Thymus (tissue), 11 donors: ENCODE data around the gene TEKT2. TPM values are rescaled to one million over a fixed set of nuclear protein-coding genes. Genes with fewer than 3 reads are reported as not detected.

Experiments
- DNase-seq, 9 donors: peaks; one replicate each; pipeline ENCODE4 v3.0.0-alpha.2; 2013; ENCODE audit warnings: low spot score in 9 of 9, low read depth in 6 of 9, missing footprints in 1 of 9
- H3K27ac ChIP-seq, 2 donors: one replicate each; pipeline ENCODE4 v1.5.1; 2013; ENCODE audit warnings: control low read depth in 1 of 2, low read depth in 1 of 2, low read length in 1 of 2, mild to moderate bottlenecking in 1 of 2, moderate library complexity in 1 of 2
- H3K27me3 ChIP-seq, 2 donors: one replicate each; pipeline ENCODE4 v1.5.1; 2013; ENCODE audit warnings: low read length in 1 of 2; ENCODE audit not compliant: control insufficient read depth in 2 of 2, insufficient read depth in 1 of 2
- H3K36me3 ChIP-seq, 2 donors: one replicate each; pipeline ENCODE4 v1.5.1; 2013; ENCODE audit warnings: low read length in 1 of 2, mild to moderate bottlenecking in 1 of 2, moderate library complexity in 1 of 2; ENCODE audit not compliant: control insufficient read depth in 2 of 2, insufficient read depth in 2 of 2
- H3K4me1 ChIP-seq, 2 donors: one replicate each; pipeline ENCODE4 v1.5.1; 2013; ENCODE audit warnings: low read length in 2 of 2; ENCODE audit not compliant: control insufficient read depth in 2 of 2, insufficient read depth in 2 of 2
- H3K4me3 ChIP-seq, 2 donors: one replicate each; pipeline ENCODE4 v1.5.1; 2013; ENCODE audit warnings: low read length in 2 of 2, control low read depth in 1 of 2, mild to moderate bottlenecking in 1 of 2
- H3K9me3 ChIP-seq, 2 donors: one replicate each; pipeline ENCODE4 v1.5.1; 2013; ENCODE audit warnings: low read length in 1 of 2, mild to moderate bottlenecking in 1 of 2; ENCODE audit not compliant: control insufficient read depth in 2 of 2, insufficient read depth in 1 of 2
- WGBS: extraction: QIAGEN DNeasy Blood & Tissue Kit; methylation state at CpG from one replicate; pipeline ENCODE4 v1.1.7; 2013; 5-methylcytosine and 5-hydroxymethylcytosine counted together
- polyA plus RNA-seq: library from polyadenylated mRNA; stranded (reverse); fragments of 200-250 nt; gene quantifications from one replicate; pipeline ENCODE4 v1.2.3, GENCODE V29; 2013
- total RNA-seq: library from RNA; stranded (reverse); fragments of 120-200 nt; gene quantifications from one replicate; pipeline ENCODE4 v1.2.4, GENCODE V29; 2013
- donor health status: healthy.

Gene TEKT2
- total and polyA plus RNA-seq, 2 donors = 1.5 to 1.8 TPM

DNA sequence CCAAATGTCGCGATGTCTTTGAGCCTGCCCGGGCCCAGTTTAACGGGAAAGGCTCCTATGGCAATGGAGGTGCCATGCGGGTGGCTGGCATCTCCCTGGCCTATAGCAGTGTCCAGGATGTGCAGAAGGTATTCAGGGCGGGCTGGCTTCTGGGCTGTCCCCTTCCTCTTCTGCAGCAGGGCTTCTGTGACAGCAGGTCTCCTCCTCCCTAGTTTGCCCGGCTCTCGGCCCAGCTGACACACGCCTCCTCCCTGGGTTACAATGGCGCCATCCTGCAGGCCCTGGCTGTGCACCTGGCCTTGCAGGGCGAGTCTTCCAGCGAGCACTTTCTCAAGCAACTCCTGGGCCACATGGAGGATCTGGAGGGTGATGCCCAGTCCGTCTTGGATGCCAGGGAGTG lies 7.8 kb downstream of the TEKT2 start:
- H3K4me1 ChIP-seq = peaks cover 11 to 18% of the 10 kb centered on the region in 2 donors
- H3K27ac ChIP-seq = no peak overlapping the region
- DNase-seq = no peak
- WGBS = 97% methylated on average over 13 of the region's 13 CpGs
- no peaks in the 10 kb centered on the region for H3K27me3 ChIP-seq
- H3K4me3 ChIP-seq = no peak overlapping the region
- no peaks in the 10 kb centered on the region for H3K9me3 ChIP-seq
- H3K36me3 ChIP-seq = peaks cover 48 to 51% of the 10 kb centered on the region in 2 donors

DNA sequence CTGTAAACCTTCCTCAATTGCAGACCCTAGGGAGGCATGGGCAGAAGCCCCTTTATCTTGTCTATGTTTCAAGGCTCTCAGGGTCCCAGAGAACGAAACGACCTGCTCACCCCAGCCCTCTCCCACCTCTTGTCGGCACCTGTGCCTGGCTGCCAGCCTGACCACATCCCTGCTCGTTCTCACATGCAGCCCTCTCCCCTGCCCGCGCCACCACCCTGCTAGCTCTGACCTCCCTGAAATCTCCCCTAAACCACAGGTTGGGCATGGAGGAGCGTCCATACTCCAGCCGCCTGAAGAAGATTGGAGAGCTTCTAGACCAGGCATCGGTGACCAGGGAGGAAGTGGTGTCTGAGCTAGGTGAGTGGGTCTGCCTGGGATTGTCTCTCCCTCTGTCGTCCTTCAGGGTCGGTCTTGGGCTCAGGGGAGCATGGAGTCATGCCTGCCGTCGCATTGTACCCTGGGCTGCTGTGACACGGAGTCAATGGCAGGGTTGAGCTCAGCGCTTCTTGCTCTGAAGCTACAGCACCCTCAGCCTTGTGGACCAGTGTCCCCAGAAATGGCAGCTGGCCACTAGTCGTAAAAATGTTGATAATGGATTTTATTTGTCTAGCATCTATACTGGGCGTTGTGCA lies 8.4 kb downstream of the TEKT2 start:
- peaks cover 11 to 18% of the 10 kb centered on the region in 2 donors for H3K4me1 ChIP-seq
- H3K9me3 ChIP-seq = no peaks in the 10 kb centered on the region
- WGBS = 99% methylated on average over 17 of the region's 17 CpGs
- H3K27me3 ChIP-seq = no peaks in the 10 kb centered on the region
- DNase-seq = no peak
- no peak overlapping the region for H3K27ac ChIP-seq
- no peak overlapping the region for H3K4me3 ChIP-seq
- peaks cover 48 to 51% of the 10 kb centered on the region in 2 donors for H3K36me3 ChIP-seq

DNA sequence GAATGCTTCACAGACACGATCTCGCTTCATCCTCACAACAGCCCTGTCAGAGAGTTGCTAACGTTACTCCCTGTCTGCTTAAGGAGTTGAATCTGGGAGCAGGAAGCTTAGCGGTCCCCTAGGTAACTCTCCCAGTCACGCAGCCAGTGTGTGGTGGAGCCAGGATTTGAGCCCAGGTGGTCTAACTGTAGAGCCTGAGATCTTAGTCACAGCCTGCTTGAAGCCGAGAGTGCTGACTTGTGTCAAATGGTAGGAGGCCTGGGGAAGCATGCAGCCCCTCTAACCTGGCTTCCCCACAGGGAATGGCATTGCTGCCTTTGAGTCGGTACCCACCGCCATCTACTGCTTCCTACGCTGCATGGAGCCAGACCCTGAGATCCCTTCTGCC lies 8.9 kb downstream of the TEKT2 start:
- H3K4me3 ChIP-seq = no peak overlapping the region
- no peaks in the 10 kb centered on the region for H3K9me3 ChIP-seq
- 98% methylated on average over 9 of the region's 9 CpGs for WGBS
- H3K4me1 ChIP-seq = peaks cover 11 to 18% of the 10 kb centered on the region in 2 donors
- H3K27me3 ChIP-seq = no peaks in the 10 kb centered on the region
- DNase-seq = no peak
- peaks cover 48 to 51% of the 10 kb centered on the region in 2 donors for H3K36me3 ChIP-seq
- no peak overlapping the region for H3K27ac ChIP-seq

DNA sequence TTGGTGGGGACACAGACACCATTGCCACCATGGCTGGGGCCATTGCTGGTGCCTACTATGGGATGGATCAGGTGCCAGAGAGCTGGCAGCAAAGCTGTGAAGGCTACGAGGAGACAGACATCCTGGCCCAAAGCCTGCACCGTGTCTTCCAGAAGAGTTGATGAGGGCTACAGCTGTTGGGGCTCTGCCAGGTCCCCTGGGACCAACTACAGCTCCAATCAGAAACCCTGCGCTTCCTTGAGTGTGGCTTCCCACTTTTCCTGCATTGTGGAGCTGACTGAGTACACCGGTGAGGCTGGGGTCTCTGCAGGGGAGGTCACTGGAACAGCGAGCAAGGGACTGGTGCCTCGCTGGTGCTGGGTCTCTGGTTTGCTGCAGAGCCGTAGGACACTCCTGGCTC lies 9.3 kb downstream of the TEKT2 start:
- peaks cover 10 to 16% of the 10 kb centered on the region in 2 donors for H3K4me1 ChIP-seq
- H3K27ac ChIP-seq = no peak overlapping the region
- peaks cover 48 to 51% of the 10 kb centered on the region in 2 donors for H3K36me3 ChIP-seq
- no peak overlapping the region for H3K4me3 ChIP-seq
- 97% methylated on average over 7 of the region's 7 CpGs for WGBS
- H3K9me3 ChIP-seq = no peaks in the 10 kb centered on the region
- no peak for DNase-seq
- no peaks in the 10 kb centered on the region for H3K27me3 ChIP-seq

DNA sequence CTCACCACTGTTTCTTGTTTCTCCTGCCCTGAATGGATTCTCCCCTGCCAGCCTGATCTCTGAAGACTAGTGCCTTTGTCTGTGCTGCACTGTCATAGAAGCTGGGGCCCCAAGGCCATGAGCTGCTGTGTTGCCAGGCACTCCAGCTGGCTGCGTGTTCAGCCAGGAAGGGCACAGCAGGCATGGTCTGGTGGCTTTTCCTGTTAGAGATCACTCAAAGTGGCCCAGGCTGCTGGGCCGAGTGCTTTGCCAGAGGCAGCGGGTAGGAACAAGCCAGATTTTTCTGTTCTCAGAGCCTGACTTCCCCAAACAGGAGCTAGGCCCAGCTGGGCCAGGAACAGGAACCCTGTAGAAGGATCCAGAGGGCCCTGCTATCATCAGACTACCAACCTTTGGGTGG lies 10.0 kb downstream of the TEKT2 start:
- Histone ChIP-seq H3K27ac (no peak overlapping the region), H3K36me3 (peaks cover 48 to 51% of the 10 kb centered on the region in 2 donors), H3K4me3 (no peak overlapping the region)

DNA sequence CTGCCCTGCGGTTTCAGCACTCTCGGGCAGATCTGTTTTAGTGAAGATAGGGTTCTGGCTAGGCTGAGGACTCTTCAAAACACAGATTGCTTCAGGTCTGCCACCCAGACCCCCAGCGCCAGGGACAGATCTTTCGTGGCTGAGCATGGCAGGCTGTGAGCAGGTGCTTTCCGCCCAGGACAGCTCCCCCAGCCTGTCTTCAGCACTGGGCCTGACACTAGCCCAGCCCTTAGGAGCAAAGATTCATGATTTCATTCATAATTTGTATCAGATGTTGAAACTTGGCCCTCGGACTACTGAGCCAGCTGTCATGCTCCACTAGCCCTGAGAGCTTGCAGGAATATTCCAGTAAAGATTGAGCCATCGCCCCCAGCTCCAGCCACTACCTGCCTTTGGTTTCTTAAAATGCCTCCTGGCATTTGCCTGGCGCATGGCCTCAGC lies 10.7 kb downstream of the TEKT2 start:
- WGBS = 94% methylated on average over 8 of the region's 8 CpGs
- no peaks in the 10 kb centered on the region for H3K27me3 ChIP-seq
- no peak for DNase-seq
- H3K36me3 ChIP-seq = peaks cover 48 to 51% of the 10 kb centered on the region in 2 donors
- H3K9me3 ChIP-seq = no peaks in the 10 kb centered on the region
- H3K4me1 ChIP-seq = peaks cover 1 to 9% of the 10 kb centered on the region in 2 donors
- H3K4me3 ChIP-seq = no peak overlapping the region
- H3K27ac ChIP-seq = no peak overlapping the region

More for the DNA sequence above, 10.0 kb downstream of the TEKT2 start:
- Histone ChIP-seq H3K9me3 (no peaks in the 10 kb centered on the region), H3K27me3 (no peaks in the 10 kb centered on the region), H3K4me1 (peaks cover 7 to 13% of the 10 kb centered on the region in 2 donors)
- WGBS = 93% methylated on average over 3 of the region's 3 CpGs
- no peak for DNase-seq

DNA sequence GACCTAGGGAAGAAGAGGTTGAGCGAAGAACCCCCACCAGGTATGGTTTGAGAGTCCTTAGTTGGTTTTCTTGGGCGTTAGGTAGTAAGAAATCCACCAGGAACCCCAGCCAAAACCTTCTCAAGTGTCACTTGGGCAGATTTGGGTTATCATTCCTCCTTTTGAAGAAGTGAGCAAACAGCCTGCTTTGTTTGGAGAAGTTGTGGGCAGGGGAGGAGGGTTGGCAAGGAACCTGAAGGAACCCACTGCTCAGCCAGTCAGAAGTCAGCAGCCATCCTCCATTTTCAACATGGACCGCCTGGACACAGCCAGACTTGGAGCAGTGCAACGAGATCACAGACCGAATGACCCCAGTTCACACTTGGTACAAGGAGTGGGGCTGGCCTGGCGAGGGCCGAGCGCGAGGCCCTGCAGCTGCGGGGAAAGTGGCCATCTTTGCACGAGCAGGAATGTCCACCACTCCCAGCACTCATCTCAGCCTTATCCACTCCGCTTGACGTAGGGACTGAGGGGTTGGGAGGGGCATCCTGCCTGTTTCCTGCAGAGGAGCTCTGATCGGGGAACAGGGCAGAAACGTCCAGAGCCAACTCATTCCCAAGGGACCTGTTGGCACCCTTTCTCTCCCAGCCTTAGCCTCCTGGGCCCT lies 12.0 kb downstream of the TEKT2 start:
- H3K36me3 ChIP-seq = peaks cover 48 to 51% of the 10 kb centered on the region in 2 donors
- H3K27ac ChIP-seq = no peak overlapping the region
- H3K4me3 ChIP-seq = no peak overlapping the region
- no peak for DNase-seq
- WGBS = 90% methylated on average over 15 of the region's 15 CpGs
- H3K4me1 ChIP-seq = peaks cover 0 to 9% of the 10 kb centered on the region in 2 donors
- H3K27me3 ChIP-seq = no peaks in the 10 kb centered on the region
- no peaks in the 10 kb centered on the region for H3K9me3 ChIP-seq

DNA sequence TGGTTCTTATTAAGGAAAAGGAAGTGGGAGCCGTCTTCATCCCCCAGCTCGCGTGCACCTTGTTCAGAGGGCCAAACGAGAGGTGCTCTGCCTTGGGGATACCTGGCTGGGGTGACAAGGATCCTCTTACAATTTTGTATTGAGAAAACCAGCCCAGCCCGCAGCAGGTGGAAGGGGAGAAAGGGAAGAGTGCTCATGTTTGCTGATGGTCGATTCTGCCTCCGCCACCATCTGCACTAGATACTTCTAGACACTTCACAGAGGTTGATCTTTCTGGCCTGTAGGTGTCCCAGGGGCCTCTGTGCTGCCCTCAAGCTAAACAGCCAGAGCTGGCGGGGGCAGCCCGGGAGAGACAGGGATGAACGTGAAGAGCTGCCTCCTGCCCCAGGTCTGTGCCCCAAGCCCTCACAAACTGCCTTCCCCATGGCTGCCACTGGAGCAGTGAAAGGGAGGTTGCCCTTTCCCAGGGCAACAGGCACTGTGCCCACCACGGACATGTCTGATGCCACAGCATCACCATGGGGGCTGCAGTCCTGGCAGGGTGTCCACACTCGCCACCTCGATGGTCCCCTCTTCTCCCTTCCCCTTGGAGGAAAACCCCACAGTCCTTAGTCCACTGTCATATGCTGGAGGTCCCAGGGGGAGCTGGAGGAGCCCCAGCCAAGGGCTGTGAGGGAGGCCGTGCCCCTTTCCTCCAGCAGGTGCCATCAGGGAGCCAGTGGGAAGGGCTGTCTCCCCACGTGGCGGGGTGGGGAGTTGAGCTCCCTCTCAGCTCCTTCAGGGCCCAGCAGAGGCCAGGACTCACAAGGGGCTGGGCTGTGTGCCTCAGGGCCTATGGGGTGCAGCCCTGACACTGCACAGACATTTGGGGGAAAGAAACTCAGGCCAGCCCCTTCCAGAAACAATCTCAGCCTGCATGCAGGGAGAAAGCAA lies 12.9 kb downstream of the TEKT2 start:
- no peak overlapping the region for H3K4me3 ChIP-seq
- WGBS = 91% methylated on average over 16 of the region's 16 CpGs
- peaks cover 0 to 9% of the 10 kb centered on the region in 2 donors for H3K4me1 ChIP-seq
- H3K27me3 ChIP-seq = no peaks in the 10 kb centered on the region
- H3K9me3 ChIP-seq = no peaks in the 10 kb centered on the region
- no peak for DNase-seq
- H3K27ac ChIP-seq = no peak overlapping the region
- H3K36me3 ChIP-seq = peaks cover 40 to 43% of the 10 kb centered on the region in 2 donors
